Astrocyte (in vitro differentiated cells and primary cell): ENCODE results near the gene CHCHD6. TPM values are rescaled to one million over a fixed set of nuclear protein-coding genes. Genes with fewer than 3 reads are reported as not detected.
A peak's percentile ranks its signal among the peaks of the same experiment; 100 is the strongest.

Source experiments
- DNase-seq: peaks from one replicate; pipeline ENCODE4 v3.0.0-alpha.2; 2010; ENCODE audit warnings: low read depth
- FAIRE-seq: peaks from 2 replicates; lab custom pipeline; 2011; peaks lifted over from hg19 to GRCh38; lab: Jason Lieb, UNC
- H2AFZ ChIP-seq: 2 replicates; pipeline ENCODE4 v1.6.0; 2012; ENCODE audit warnings: low read depth, low read length, inconsistent platforms
- H3K27ac ChIP-seq: 2 replicates; pipeline ENCODE4 v1.5.1; 2011; ENCODE audit warnings: low read depth, low read length, inconsistent platforms
- H3K27me3 ChIP-seq: 2 replicates; pipeline ENCODE4 v1.6.0; 2011; ENCODE audit warnings: low read length, inconsistent platforms; ENCODE audit not compliant: insufficient read depth
- H3K36me3 ChIP-seq: 2 replicates; pipeline ENCODE4 v1.5.1; 2011; ENCODE audit warnings: low read length, inconsistent platforms; ENCODE audit not compliant: insufficient read depth
- H3K4me1 ChIP-seq: 2 replicates; pipeline ENCODE4 v1.5.1; 2011; ENCODE audit warnings: low read length, inconsistent platforms; ENCODE audit not compliant: insufficient read depth
- H3K4me2 ChIP-seq: 2 replicates; pipeline ENCODE4 v1.6.0; 2012; ENCODE audit warnings: low read length, inconsistent platforms
- H3K4me3 ChIP-seq: 2 replicates; pipeline ENCODE4 v1.5.1; 2011; ENCODE audit warnings: low read depth, mild to moderate bottlenecking, low read length, inconsistent platforms; ENCODE audit not compliant: insufficient read depth
- H3K79me2 ChIP-seq: 2 replicates; pipeline ENCODE4 v1.6.0; 2012; ENCODE audit warnings: mild to moderate bottlenecking, low read length, inconsistent platforms; ENCODE audit not compliant: insufficient read depth
- H3K9ac ChIP-seq: 2 replicates; pipeline ENCODE4 v1.6.0; 2012; ENCODE audit warnings: mild to moderate bottlenecking, low read length, inconsistent platforms
- H3K9me3 ChIP-seq: 2 replicates; pipeline ENCODE4 v1.5.1; 2012; ENCODE audit warnings: low read depth, mild to moderate bottlenecking, low read length, inconsistent platforms; ENCODE audit not compliant: insufficient read depth
- H4K20me1 ChIP-seq: 2 replicates; pipeline ENCODE4 v1.6.0; 2012; ENCODE audit warnings: low read length, inconsistent platforms; ENCODE audit not compliant: insufficient read depth
- H3K27ac Mint-ChIP-seq: one replicate; pipeline ENCODE4 v1.8.0; 2021; ENCODE audit warnings: mild to moderate bottlenecking, mixed read lengths; ENCODE audit not compliant: unreplicated experiment
- H3K27me3 Mint-ChIP-seq: one replicate; pipeline ENCODE4 v1.8.0; 2021; ENCODE audit warnings: low read depth, mixed read lengths; ENCODE audit not compliant: unreplicated experiment
- H3K36me3 Mint-ChIP-seq: one replicate; pipeline ENCODE4 v1.8.0; 2021; ENCODE audit warnings: low read depth, mixed read lengths; ENCODE audit not compliant: unreplicated experiment
- H3K4me1 Mint-ChIP-seq: one replicate; pipeline ENCODE4 v1.8.0; 2021; ENCODE audit warnings: low read depth, mixed read lengths; ENCODE audit not compliant: unreplicated experiment
- H3K4me3 Mint-ChIP-seq: one replicate; pipeline ENCODE4 v1.8.0; 2021; ENCODE audit warnings: mild to moderate bottlenecking, moderate library complexity, mixed read lengths; ENCODE audit not compliant: unreplicated experiment
- H3K9me3 Mint-ChIP-seq: one replicate; pipeline ENCODE4 v1.8.0; 2021; ENCODE audit warnings: mild to moderate bottlenecking, mixed read lengths; ENCODE audit not compliant: unreplicated experiment
- CTCF ChIP-seq: IDR thresholded peaks from 2 replicates; pipeline ENCODE4 v1.5.1; 2011; ENCODE audit warnings: low read depth, mild to moderate bottlenecking, inconsistent platforms, low read length, moderate library complexity; ENCODE audit not compliant: insufficient read depth
- EZH2 ChIP-seq: IDR thresholded peaks from 2 replicates; pipeline ENCODE4 v1.6.1; 2012; ENCODE audit warnings: mild to moderate bottlenecking, low read length, inconsistent platforms; ENCODE audit not compliant: insufficient read depth
- total RNA-seq: library from RNA; stranded (reverse); gene quantifications from 2 replicates; pipeline ENCODE4 v1.2.1, GENCODE V29; 2021

The CHCHD6 gene
- total RNA-seq, 1 donor from 2014 or later = 21.1 TPM

- H3K27ac ChIP-seq = no peak overlapping the region
- no peak overlapping the region for H3K9ac ChIP-seq
- H3K36me3 ChIP-seq = no peaks in the 10 kb centered on the region
- no peaks in the 10 kb centered on the region for H3K9me3 ChIP-seq
- H3K4me1 ChIP-seq = peaks cover 14% of the 10 kb centered on the region
- no peak overlapping the region for H3K4me3 ChIP-seq
- peak overlapping the region; percentile 56 for H3K4me2 ChIP-seq
- H3K36me3 Mint-ChIP-seq = peaks cover 8% of the 10 kb centered on the region
- no peaks in the 10 kb centered on the region for H3K27me3 ChIP-seq
- H3K27me3 Mint-ChIP-seq = peaks cover 7% of the 10 kb centered on the region
- DNase-seq (peak; percentile 93), FAIRE-seq (peak; percentile 92)
- H3K79me2 ChIP-seq = no peaks in the 10 kb centered on the region
- H2AFZ ChIP-seq = no peak overlapping the region
- H3K4me3 Mint-ChIP-seq = no peak overlapping the region
- H3K4me1 Mint-ChIP-seq = peaks cover 12% of the 10 kb centered on the region
- H3K9me3 Mint-ChIP-seq = no peaks in the 10 kb centered on the region
- no peak overlapping the region for H3K27ac Mint-ChIP-seq
- no peak for TF ChIP-seq EZH2
- TF ChIP-seq CTCF = no peak
- H4K20me1 ChIP-seq = peaks cover 9% of the 10 kb centered on the region
Measured at GRCh38 chr3:126858887-126859286, 154.8 kb downstream of the CHCHD6 start.

GRCh38 chr3:126859415-126860246 lies 155.6 kb downstream of the CHCHD6 start:
- Histone ChIP-seq H3K4me1 (peaks cover 14% of the 10 kb centered on the region), H4K20me1 (peaks cover 9% of the 10 kb centered on the region), H3K9me3 (no peaks in the 10 kb centered on the region), H3K4me2 (peak overlapping the region; percentile 13), H3K36me3 (no peaks in the 10 kb centered on the region), H3K4me3 (no peak overlapping the region), H2AFZ (no peak overlapping the region), H3K27ac (no peak overlapping the region), H3K27me3 (no peaks in the 10 kb centered on the region), H3K9ac (no peak overlapping the region), H3K79me2 (no peaks in the 10 kb centered on the region)
- Mint-ChIP-seq H3K27me3 (peaks cover 4% of the 10 kb centered on the region), H3K9me3 (no peaks in the 10 kb centered on the region), H3K4me1 (peaks cover 12% of the 10 kb centered on the region), H3K4me3 (no peak overlapping the region), H3K27ac (no peak overlapping the region), H3K36me3 (peaks cover 8% of the 10 kb centered on the region)
- DNase-seq (no peak), FAIRE-seq (no peak)
- TF ChIP-seq CTCF (no peak), EZH2 (no peak)

- Histone ChIP-seq H3K4me3 (no peak overlapping the region), H3K27me3 (no peaks in the 10 kb centered on the region), H3K9ac (no peak overlapping the region), H3K36me3 (no peaks in the 10 kb centered on the region), H3K79me2 (no peaks in the 10 kb centered on the region), H3K4me1 (no peaks in the 10 kb centered on the region), H3K27ac (no peak overlapping the region), H2AFZ (no peak overlapping the region), H4K20me1 (peaks cover 4% of the 10 kb centered on the region), H3K9me3 (no peaks in the 10 kb centered on the region), H3K4me2 (no peak overlapping the region)
- no peak overlapping the region for H3K4me3 Mint-ChIP-seq
- H3K9me3 Mint-ChIP-seq = peaks cover 2% of the 10 kb centered on the region
- H3K27ac Mint-ChIP-seq = no peak overlapping the region
- peaks cover 7% of the 10 kb centered on the region for H3K27me3 Mint-ChIP-seq
- peaks cover 6% of the 10 kb centered on the region for H3K36me3 Mint-ChIP-seq
- FAIRE-seq (no peak), DNase-seq (no peak)
- H3K4me1 Mint-ChIP-seq = no peaks in the 10 kb centered on the region
- TF ChIP-seq EZH2 = no peak
- TF ChIP-seq CTCF = no peak
Measured at GRCh38 chr3:126865736-126866135, 161.7 kb downstream of the CHCHD6 start.
